Activated T-cell treated with anti-CD3 and anti-CD28 coated beads, Interleukin-2, amount 50 U/mL, for 48 hours (primary cell): ENCODE data around the gene ATP5ME.
A peak's percentile ranks its signal among the peaks of the same experiment; 100 is the strongest.
"Not testable (repeated sequence)": the region's sequence is repeated elsewhere in the genome, so short reads cannot be mapped to it uniquely, and the experiment has no call there.

Experiments used
- DNase-seq, 2 experiments: peaks; one replicate each; pipeline ENCODE4 v3.0.0-alpha.2; 2020

The ATP5ME gene

GRCh38 chr4:704198-704891 lies 30.3 kb upstream of the ATP5ME start:
- DNase-seq, result no peak

- no peak for DNase-seq
Measured at GRCh38 chr4:703336-704197, 29.5 kb upstream of the ATP5ME start.

GRCh38 chr4:702618-703048 lies 28.6 kb upstream of the ATP5ME start:
- no peak for DNase-seq

- DNase-seq, result no peak
Measured at GRCh38 chr4:700587-701264, 26.6 kb upstream of the ATP5ME start.

GRCh38 chr4:699816-700580 lies 25.9 kb upstream of the ATP5ME start:
- no peak for DNase-seq

- not testable (repeated sequence) for DNase-seq
Measured at GRCh38 chr4:694341-694940, 20.4 kb upstream of the ATP5ME start.

- DNase-seq, result no peak
Measured at GRCh38 chr4:692771-693554, 18.9 kb upstream of the ATP5ME start.

DNA sequence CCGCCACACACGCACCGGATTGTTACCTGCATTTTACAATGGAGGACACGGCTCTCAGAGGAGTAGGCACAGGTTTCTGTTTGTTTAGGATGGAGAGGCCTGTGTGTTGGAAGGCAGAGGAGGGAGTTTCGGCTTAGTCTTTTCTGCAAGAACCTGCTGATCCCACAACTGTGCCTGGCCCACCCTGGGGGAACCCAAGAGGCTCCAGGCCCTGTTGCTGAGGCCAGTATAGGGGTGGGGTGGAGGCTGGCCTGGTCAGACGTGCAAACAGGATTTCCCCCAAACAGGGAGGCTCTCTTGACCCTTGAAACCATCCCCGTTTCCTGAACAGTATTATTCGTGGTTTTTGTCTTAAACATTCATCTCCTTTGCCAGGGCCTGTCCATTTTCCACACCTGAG lies 15.6 kb upstream of the ATP5ME start:
- no peak for DNase-seq

GRCh38 chr4:688854-689681 lies 15.0 kb upstream of the ATP5ME start, which contains the start of gene SLC49A3:
TSS of gene SLC49A3 (minus strand) at chr4:689151. CDS start at chr4:689127, 24 bp downstream.
- DNase-seq, result peak in 1 of 2 experiments; percentile 19

GRCh38 chr4:687971-688853 lies 14.1 kb upstream of the ATP5ME start:
- no peak for DNase-seq

- peak in 1 of 2 experiments; percentile 17 for DNase-seq
Measured at GRCh38 chr4:687048-687970, 13.2 kb upstream of the ATP5ME start.

DNA sequence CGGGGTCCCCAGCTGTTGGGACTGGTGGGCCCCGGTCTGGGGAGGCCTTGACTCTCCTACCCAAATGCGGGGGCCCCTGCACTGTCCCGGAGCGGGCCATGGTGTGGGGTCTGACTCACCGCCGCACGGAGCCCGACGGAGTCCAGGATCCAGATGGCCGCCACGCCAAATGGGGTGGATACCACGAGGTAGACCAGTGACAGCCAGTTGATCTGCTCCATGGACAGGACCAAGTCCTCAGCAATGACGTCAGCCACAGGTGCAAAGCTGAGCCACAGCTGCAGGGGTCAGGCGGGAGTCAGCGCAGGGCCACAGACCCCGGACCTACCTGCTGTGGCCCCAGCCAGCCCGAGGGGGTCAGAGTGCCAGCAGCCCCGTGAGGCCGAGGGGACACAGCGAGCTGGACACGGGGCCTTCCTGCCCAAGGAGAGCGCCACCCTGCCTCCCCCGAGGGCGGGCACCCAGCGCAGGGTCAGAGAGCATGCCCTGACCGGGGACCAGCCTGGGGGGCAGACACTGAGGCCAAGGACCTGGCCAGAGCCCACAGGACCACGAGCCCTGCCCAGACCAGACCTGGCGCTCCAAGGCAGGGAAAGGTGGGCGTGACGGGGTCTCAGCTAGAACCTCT lies 12.5 kb upstream of the ATP5ME start:
- DNase-seq, result peak in 1 of 2 experiments; percentile 17

- no peak for DNase-seq
Measured at GRCh38 chr4:685679-686412, 11.8 kb upstream of the ATP5ME start.

DNA sequence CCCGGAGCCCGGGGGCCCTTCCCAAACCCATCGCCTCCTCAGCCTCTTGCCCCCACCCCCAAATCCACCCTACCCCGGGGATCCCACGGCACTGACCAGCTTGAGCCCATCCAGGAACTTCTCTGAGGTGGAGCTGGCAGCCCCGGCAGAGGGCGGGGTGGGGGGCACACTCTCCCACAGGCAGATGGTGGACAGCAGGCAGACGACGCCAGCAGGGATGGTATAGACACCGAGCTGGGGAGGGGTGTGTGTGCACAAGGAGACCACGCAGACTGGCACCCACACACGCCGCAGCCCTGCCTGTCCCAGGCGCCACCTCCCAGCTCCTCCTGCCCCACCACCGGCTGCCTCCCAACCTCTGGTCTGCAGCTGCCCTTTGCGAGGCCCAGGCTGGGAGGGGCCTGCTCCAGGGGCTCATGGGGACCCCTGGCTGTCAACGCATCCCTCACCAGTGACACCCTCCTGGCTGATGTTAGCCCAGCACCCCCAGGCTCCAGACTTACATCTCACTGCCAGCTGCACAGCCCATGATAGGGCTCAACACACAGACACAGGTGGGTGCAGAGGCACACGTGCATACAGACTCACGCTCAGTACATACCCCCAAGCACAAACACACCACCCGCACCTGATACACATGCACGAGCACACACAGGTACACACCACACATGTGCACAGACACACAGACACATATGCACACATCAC lies 10.7 kb upstream of the ATP5ME start:
- no peak for DNase-seq

DNA sequence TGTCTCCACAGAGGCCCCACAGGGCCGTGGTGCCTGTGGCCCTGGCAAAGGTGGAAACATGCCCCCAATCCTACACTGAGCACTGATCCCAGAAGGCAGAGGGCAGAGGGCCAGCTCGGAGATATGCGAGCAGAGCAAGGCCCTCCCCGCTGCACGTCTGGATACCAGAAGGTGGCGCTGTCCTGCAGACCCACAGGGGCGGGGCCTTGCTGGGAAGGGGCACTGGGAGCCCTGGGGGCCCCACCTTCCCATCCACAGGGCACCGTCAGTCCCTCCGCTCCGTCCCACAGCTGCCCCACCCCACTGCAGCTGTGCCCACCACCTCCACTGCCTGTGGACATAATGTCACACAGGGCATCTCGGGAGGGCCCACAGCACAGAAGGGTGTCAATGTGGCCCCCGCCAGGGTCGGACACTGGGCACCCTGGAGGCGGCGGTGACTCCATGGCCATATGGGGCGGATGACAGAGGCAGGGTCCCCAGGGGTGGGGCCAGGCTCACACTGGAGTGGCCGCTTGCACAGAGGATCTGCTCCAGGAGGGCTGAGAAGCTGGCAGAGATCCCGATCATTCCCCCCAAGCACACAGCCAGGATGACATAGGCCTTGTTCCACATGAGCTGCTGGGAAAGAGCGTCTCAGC lies 10.0 kb upstream of the ATP5ME start:
- DNase-seq, result peak; percentile 52 to 65
